Panc1 (cell line): ENCODE data around the gene KIAA1755. TPM values are rescaled to one million over a fixed set of nuclear protein-coding genes. Genes with fewer than 3 reads are reported as not detected.

ENCODE experiments used
- ATAC-seq: fragments of 200-7000 bp; cut with Tn5 transposase; 2 replicates; pipeline ENCODE4 v1.9.1; 2020; ENCODE audit warnings: mild to moderate bottlenecking, moderate library complexity
- BruUV-seq: library from RNA; stranded (reverse); fragments of 400-500 nt; replicated peaks from 2 replicates; lab custom pipeline; 2021; lab: Mats Ljungman, UMichigan
- CTCF ChIA-PET: fragments of 300-600 bp; sonication (Branson Sonifier 250); formaldehyde crosslinking; loops from one replicate; lab custom pipeline; 2022; ENCODE audit warnings: antibody characterized with exemption; lab: Charles Lee
- POLR2A ChIA-PET: fragments of 300-600 bp; sonication (Branson Sonifier 250); formaldehyde crosslinking; loops from one replicate; lab custom pipeline; 2022; ENCODE audit warnings: antibody characterized with exemption; lab: Charles Lee
- DNase-seq: peaks from one replicate; pipeline ENCODE4 v3.0.0-alpha.2; 2010; ENCODE audit warnings: low read depth, low spot score
- H3K27ac ChIP-seq: 2 replicates; pipeline ENCODE4 v1.5.1; 2011; ENCODE audit warnings: mild to moderate bottlenecking, low read length, inconsistent platforms
- H3K27me3 ChIP-seq: fragments of 200-500 bp; sonication (Bioruptor generic); 2 replicates; pipeline ENCODE4 v1.6.0; 2014; ENCODE audit warnings: low read length, inconsistent platforms; ENCODE audit not compliant: control insufficient read depth, insufficient read depth
- H3K36me3 ChIP-seq: fragments of 200-500 bp; sonication (Bioruptor generic); 2 replicates; pipeline ENCODE4 v1.5.1; 2014; ENCODE audit warnings: inconsistent platforms, mild to moderate bottlenecking, low read length, moderate library complexity; ENCODE audit not compliant: control insufficient read depth, insufficient read depth
- H3K4me1 ChIP-seq: 2 replicates; pipeline ENCODE4 v1.5.1; 2011; ENCODE audit warnings: inconsistent platforms, mild to moderate bottlenecking, low read length, moderate library complexity; ENCODE audit not compliant: control insufficient read depth, insufficient read depth
- H3K4me3 ChIP-seq, 2 experiments: 2 replicates each; pipeline ENCODE4 v1.5.1; 2011 to 2012; ENCODE audit warnings: low read depth in 2 of 2, low read length in 2 of 2, mild to moderate bottlenecking in 2 of 2, inconsistent platforms in 1 of 2, moderate library complexity in 1 of 2
- H3K9me3 ChIP-seq: fragments of 200-500 bp; sonication (Bioruptor generic); 2 replicates; pipeline ENCODE4 v1.5.1; 2014; ENCODE audit warnings: low read depth, mild to moderate bottlenecking, inconsistent platforms, low read length, moderate library complexity; ENCODE audit not compliant: control insufficient read depth, insufficient read depth
- CTCF ChIP-seq: fragments of 450-650 bp; IDR thresholded peaks from 2 replicates; pipeline ENCODE4 v1.5.1; 2017; ENCODE audit warnings: mild to moderate bottlenecking
- POLR2AphosphoS5 ChIP-seq: IDR thresholded peaks from 2 replicates; pipeline ENCODE4 v1.6.1; 2012; ENCODE audit warnings: mild to moderate bottlenecking, low read depth, low read length, moderate library complexity
- REST ChIP-seq, 2 experiments: IDR thresholded peaks; 2 replicates each; pipeline ENCODE4 v1.6.1; 2011 to 2012; ENCODE audit warnings: low read depth in 2 of 2, control low read depth in 1 of 2, low read length in 1 of 2, mild to moderate bottlenecking in 1 of 2, moderate library complexity in 1 of 2; ENCODE audit not compliant: insufficient read depth in 1 of 2
- SIN3A ChIP-seq: IDR thresholded peaks from 2 replicates; pipeline ENCODE4 v1.6.1; 2012; ENCODE audit warnings: low read depth, mild to moderate bottlenecking, low read length, moderate library complexity, borderline replicate concordance; ENCODE audit not compliant: insufficient read depth
- TCF7L2 ChIP-seq: IDR thresholded peaks from 2 replicates; pipeline ENCODE4 v1.6.1; 2011; ENCODE audit warnings: mild to moderate bottlenecking, low read depth, low read length, inconsistent platforms
- in situ Hi-C: cut with HindIII; loops from 2 replicates; pipeline ENCODE4 v1.10.0; 2016; ENCODE audit warnings: low sequenced_read_pairs, low pct_unique_long_range_greater_than_20kb
- intact Hi-C: fragments of 100-400 bp; cut with micrococcal nuclease; formaldehyde crosslinking; loops from one replicate; pipeline ENCODE4 v1.10.0; 2022; ENCODE audit not compliant: unreplicated experiment
- total RNA-seq: library from RNA; stranded (reverse); gene quantifications from one replicate; pipeline ENCODE4 v1.2.1, GENCODE V29; 2021; ENCODE audit not compliant: unreplicated experiment

Gene KIAA1755
- total RNA-seq, 1 experiment from 2014 or later, result 0.08 TPM

GRCh38 chr20:38167328-38167850 lies 93.1 kb downstream of the KIAA1755 start:
- POLR2A ChIA-PET, result no interaction called here
- BruUV-seq, result no TSS peak
- Histone ChIP-seq H3K36me3 (no peaks in the 10 kb centered on the region), H3K27ac (no peak overlapping the region; the same call in 1 of the 2 replicates), H3K4me3 (no peak overlapping the region), H3K4me1 (peaks cover 14% of the 10 kb centered on the region), H3K9me3 (no peaks in the 10 kb centered on the region), H3K27me3 (no peaks in the 10 kb centered on the region)
- no peak for ATAC-seq
- CTCF ChIA-PET, result no interaction called here
- TF ChIP-seq POLR2AphosphoS5, result no peak
- intact Hi-C loops, result loop anchor here (5.0 kb wide), 1 partner anchor 95 kb away; no protein-coding TSS in a partner anchor
- DNase-seq, result no peak
- in situ Hi-C loops, result no loop called here

GRCh38 chr20:38166703-38167233 lies 93.8 kb downstream of the KIAA1755 start:
- no TSS peak for BruUV-seq
- Histone ChIP-seq H3K27ac (peak overlapping the region; percentile 24; the same call in 1 of the 2 replicates), H3K9me3 (no peaks in the 10 kb centered on the region), H3K36me3 (no peaks in the 10 kb centered on the region), H3K4me3 (no peak overlapping the region), H3K4me1 (peaks cover 14% of the 10 kb centered on the region), H3K27me3 (no peaks in the 10 kb centered on the region)
- in situ Hi-C loops (no loop called here), intact Hi-C loops (loop anchor here (5.0 kb wide), 1 partner anchor 94 kb away; no protein-coding TSS in a partner anchor)
- ChIA-PET POLR2A (interaction anchor here (0.6 to 0.7 kb wide), 2 partner anchors 57 to 138 kb away, joined by 4 to 9 read pairs; no protein-coding TSS in a partner anchor), CTCF (interaction anchor here (0.6 kb wide), 1 partner anchor 33 kb away, joined by 3 read pairs; no protein-coding TSS in a partner anchor)
- TF ChIP-seq REST (IDR thresholded peaks at IDR 0.05; ENCODE audit: insufficient read depth in 1 of 2, low read depth in 2 of 2, low read length in 1 of 2) (no peak), TCF7L2 (no peak), POLR2AphosphoS5 (no peak), CTCF (no peak), SIN3A (no peak)
- no peak for DNase-seq
- ATAC-seq, result no peak
